ENCODE data around the gene GUCA2B.

GUCA2B gene

GRCh38 chr1:42152907-42153600, at the start of gene GUCA2B:
GUCA2B (plus strand) TSS chr1:42153410; CDS start chr1:42153451, 41 bp downstream.
- DNase-seq, result no peak

GRCh38 chr1:42105025-42105424, 48.2 kb upstream of the GUCA2B start:
- DNase-seq, result no peak

DNA sequence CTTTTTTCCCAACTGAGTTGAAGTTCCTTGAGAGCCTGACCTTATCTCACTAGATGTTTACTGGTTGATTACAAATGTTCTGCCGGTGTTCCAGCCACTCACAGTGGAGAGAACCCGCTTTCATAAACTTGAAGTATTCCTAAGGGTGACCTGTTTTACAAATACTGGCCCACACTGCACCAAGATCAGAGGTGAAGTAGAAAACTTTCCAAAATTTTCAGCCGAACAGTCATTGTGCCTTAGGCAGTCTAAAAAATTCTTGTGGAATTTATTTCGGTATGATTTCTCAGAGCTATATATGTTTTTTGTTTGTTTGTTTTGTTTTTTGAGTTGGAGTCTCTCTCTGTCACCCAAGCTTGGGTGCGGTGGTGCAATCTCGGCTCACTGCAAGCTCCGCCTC, 44.9 kb upstream of the GUCA2B start:
- DNase-seq, result no peak

- DNase-seq, result no peak
Observed at GRCh38 chr1:42109600-42109999, 43.6 kb upstream of the GUCA2B start.

- no peak for DNase-seq
Observed at GRCh38 chr1:42114229-42114628, 39.0 kb upstream of the GUCA2B start.

DNA sequence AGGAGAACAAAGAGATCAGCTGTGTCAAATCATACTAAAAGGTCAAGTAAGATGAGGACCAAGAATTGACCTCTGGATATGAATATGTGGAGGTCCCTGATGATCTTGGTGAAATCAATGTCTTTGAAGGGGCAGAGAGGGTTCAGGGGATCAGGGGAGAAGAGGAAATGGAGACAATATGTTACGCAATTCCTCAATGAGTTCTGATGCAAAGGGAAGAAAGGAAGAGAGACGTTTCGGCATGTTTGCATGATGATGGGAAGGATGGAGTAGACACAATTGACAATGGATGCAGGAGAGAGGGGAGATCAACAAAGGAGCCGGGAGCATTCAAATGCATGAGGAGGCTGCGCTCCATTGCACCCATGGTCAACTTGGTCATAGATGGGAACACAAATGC, 36.0 kb upstream of the GUCA2B start:
- no peak for DNase-seq

DNA sequence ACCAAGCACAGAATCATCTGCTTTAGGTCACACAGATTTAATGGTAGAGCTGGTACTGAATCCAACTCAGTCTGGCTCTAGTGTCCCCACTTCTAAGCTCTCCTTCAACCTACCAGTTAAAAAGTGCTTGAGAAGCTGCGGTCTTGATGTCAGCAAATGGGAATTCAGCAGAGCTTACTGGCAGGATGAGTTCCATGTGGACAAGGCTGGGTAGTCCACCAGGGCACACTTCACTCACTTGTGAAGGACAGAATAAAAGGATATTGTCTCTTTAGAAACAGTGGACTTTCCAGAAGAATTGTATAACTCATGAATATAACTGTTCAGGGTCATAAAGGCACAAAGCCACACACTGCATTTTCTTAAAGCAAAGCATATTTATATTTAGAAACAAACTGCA, 35.1 kb upstream of the GUCA2B start:
- no peak for DNase-seq

DNA sequence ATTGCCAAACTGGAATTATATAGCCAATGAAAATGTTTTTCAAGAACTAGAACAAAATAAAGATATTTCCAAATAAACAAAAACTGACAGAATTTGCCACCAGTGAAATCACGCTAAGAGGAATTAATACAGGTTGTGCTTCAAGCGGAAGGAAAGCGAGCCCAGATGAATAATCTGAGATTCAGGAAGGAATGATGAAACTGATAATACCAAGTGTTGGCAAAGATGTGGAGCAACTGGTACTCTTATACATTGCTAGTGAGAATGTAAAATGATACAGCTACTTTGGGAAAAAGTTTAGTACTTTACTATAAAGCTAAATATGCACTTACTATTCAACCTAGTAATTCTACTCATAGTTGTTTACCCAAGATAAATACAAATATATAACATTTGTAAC, 30.8 kb upstream of the GUCA2B start:
- no peak for DNase-seq

GRCh38 chr1:42125552-42125951, 27.7 kb upstream of the GUCA2B start:
- no peak for DNase-seq

DNA sequence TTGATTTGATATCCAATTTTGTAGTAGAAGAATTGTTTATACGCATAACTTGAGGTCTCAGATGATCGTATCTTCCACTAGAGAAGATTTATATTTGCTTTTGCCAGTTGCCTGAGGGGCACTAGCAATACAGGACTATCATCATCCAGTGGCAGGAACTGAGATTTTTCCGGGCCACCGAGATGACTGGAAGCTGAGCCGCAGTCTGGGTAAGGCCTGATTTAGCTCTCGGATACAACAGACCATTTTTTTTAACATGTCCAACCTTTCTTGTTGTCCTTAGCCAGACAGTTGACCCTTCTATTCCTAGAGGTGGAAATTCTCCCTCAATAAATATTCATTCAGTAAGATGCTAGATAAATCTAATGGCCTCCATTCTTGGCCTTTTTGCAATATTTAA, 25.4 kb upstream of the GUCA2B start:
- no peak for DNase-seq

- no peak for DNase-seq
Observed at GRCh38 chr1:42128499-42128898, 24.7 kb upstream of the GUCA2B start.

- no peak for DNase-seq
Observed at GRCh38 chr1:42128964-42129363, 24.2 kb upstream of the GUCA2B start.

DNA sequence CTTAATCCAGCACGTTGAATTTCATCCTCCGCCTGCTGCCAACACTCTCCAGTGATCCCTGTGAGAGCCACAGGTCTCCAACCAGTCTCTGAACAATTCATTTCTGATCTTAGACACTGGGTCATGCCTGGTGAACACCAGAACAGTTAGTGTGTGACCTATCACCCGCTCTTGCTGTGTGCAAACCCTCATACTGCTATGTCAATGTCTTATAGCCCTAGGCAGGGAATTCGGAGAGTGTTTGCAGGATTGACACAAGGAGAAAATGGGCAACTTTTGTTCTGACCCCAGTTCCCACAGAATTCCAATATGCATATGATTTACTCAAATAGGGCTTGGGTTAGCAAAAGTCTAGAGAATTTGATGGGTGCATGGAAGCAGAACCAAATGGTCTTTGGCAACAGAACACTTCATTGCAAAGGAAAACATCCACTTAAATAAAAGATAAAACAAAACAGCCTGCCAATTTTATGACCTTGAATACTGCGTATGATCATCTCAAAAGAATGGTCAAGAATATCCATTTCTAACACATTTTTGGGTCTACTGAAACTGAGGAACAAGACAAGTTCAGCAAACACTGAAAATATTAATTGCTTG, 23.0 kb upstream of the GUCA2B start:
- DNase-seq, result no peak

GRCh38 chr1:42133390-42133789, 19.8 kb upstream of the GUCA2B start:
- DNase-seq, result no peak

GRCh38 chr1:42133809-42134526, 19.2 kb upstream of the GUCA2B start:
- no peak for DNase-seq

GRCh38 chr1:42135426-42135825, 17.8 kb upstream of the GUCA2B start:
- no peak for DNase-seq

DNA sequence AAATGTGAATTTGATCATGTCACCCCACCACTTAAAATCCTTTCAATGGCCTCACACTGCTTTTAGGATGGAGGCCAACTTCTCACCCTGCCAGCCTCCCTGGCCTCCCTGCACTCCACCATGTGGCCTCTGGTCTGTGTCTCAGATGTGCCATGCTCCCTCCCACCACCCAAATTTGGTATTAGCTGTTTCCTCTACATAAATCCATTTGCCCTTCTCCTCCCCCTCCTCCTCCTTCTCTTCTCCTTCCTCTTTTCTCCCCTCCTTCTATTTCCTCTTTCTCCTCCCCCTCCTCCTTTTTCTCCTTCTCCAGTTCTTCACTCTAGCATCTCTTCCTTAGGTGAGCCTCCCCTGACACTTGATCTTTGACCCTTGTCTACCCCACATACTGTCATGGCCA, 16.7 kb upstream of the GUCA2B start:
- no peak for DNase-seq

DNA sequence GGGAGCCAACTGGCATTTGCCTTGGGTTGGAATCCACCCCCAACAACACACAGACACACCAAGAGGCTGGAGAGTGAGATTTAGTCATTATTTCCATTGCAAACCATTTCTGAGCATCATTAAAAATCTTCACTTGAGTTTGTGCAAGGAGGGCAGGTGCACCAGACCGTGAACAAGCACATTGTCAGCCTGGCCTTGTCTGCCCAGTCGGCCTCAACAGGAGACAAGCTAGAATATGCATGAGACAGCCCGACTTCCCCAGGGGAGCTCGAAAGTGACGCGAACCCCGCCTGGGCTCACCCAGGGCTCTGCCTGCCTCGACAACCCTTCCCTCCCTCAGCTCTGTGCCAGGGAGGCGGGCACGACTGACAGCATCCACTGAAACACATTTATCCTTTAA, 15.4 kb upstream of the GUCA2B start:
- no peak for DNase-seq

DNA sequence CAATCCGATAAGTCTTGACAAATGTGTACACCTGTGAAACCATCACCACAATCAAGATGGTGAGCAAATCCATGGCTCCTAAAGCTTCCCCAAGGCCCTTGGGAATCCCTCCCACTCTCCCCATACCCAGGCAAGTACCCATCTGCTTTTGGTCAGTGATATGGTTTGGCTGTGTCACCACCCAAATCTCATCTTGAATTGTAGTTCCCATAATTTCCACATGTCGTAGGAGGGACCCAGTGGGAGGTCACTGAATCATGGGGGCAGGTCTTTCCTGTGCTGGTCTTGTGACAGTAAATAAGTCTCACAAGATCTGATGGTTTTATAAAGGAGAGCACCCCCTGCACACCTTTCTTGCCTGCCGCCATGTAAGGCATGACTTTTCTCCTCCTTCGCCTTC, 14.6 kb upstream of the GUCA2B start:
- no peak for DNase-seq

- DNase-seq, result no peak
Observed at GRCh38 chr1:42139444-42139843, 13.8 kb upstream of the GUCA2B start.

GRCh38 chr1:42140191-42140590, 13.0 kb upstream of the GUCA2B start:
- no peak for DNase-seq

- DNase-seq, result no peak
Observed at GRCh38 chr1:42141978-42142377, 11.2 kb upstream of the GUCA2B start.

- no peak for DNase-seq
Observed at GRCh38 chr1:42142894-42143675, 10.1 kb upstream of the GUCA2B start.

All from activated gamma-delta T cell treated with Interleukin-2 at 50 U/mL for 16 hours (primary cell).